ENCODE measurements around the gene USF3.

Gene USF3

DNA sequence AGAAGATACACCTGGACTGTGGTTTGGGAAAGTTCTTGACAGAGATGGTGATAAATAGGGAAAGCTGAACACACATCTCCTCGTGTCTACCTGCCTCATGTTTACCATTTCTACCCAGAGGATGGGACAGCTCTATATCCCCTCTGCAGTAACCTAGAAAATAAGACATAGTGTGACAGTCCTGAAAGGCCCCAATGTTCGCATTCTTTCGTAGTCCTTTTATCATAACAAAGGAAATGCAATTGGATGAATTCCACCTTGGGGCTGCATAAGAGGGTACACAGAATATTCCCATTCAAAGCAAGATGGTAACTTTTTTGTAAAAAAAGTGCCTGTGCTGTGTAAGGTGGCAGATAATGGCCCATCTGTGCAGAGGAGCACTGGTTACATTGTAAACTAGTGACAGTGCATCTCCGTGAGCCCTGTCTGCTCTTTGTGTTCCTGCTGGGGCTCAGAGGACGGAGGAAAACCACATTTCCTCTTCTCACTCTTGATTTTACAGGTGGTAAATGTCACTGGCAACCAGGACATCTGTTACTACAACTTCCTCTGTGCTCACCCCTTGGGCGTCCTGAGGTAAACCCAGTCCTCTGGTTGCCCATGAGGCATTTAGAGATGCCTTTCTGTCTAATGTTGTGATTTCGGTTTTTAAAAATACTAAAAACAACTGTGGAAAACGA is 89.8 kb downstream of the USF3 start:
- H3K4me3 ChIP-seq (ENCODE audit: low read length) = no peak overlapping the region
- H3K27ac ChIP-seq (ENCODE audit: low read depth, low read length) = peak overlapping the region; percentile 81; the same call in 1 of the 2 replicates
- peaks cover 16% of the 10 kb centered on the region for H3K4me1 ChIP-seq (ENCODE audit: insufficient read depth, low read length)
- H3K9me3 ChIP-seq (ENCODE audit: insufficient read depth, low read depth, low read length) = no peaks in the 10 kb centered on the region
- no peak overlapping the region for H3K9ac ChIP-seq (ENCODE audit: low read depth, low read length)
- WGBS = 45% methylated on average over 8 of the region's 8 CpGs
- no peaks in the 10 kb centered on the region for H3K27me3 ChIP-seq (ENCODE audit: insufficient read depth, low read length)
- no peaks in the 10 kb centered on the region for H3K36me3 ChIP-seq (ENCODE audit: insufficient read depth, low read length)

DNA sequence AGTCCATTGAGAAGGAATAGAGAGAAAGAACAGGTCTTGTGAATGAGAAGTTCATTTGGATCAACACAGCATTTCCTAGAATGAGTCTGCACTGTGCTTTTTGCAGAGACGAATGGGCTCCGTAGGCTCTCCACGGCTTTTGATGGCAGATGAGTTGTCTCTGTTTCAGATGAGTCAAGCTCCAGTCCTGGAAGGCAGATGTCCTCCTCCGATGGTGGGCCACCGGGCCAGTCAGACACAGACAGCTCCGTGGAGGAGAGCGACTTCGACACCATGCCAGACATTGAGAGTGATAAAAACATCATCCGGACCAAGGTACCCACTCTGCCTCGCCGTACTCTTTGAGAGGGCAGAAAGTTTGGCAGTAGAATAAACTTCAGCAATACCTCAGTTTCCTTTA is 93.6 kb downstream of the USF3 start:
- Histone ChIP-seq H3K4me1 (ENCODE audit: insufficient read depth, low read length) (peaks cover 16% of the 10 kb centered on the region), H3K9me3 (ENCODE audit: insufficient read depth, low read depth, low read length) (no peaks in the 10 kb centered on the region), H3K4me3 (ENCODE audit: low read length) (no peak overlapping the region), H3K36me3 (ENCODE audit: insufficient read depth, low read length) (no peaks in the 10 kb centered on the region), H3K27me3 (ENCODE audit: insufficient read depth, low read length) (no peaks in the 10 kb centered on the region), H3K9ac (ENCODE audit: low read depth, low read length) (no peak overlapping the region), H3K27ac (ENCODE audit: low read depth, low read length) (no peak overlapping the region)
- 95% methylated on average over 11 of the region's 11 CpGs for WGBS

DNA sequence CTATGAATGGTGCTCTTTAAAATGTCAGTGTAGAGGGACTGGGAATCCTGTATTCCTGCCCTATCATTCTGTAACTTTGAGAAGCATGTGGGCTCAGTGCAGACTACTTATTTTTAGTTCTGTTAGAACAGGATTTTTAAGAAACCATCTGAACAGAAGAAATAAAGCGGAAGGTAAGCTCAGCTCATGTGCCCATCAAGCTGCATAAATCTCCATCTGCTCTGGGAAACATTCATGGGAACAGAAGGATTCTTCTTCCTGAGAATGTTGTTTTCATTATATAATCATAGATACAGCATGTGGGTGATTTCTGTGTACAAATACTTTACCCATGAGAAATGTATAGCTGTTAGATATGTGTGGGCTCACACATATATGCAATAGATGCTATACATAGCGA is 94.2 kb downstream of the USF3 start:
- Histone ChIP-seq H3K27ac (ENCODE audit: low read depth, low read length) (no peak overlapping the region), H3K4me3 (ENCODE audit: low read length) (no peak overlapping the region), H3K36me3 (ENCODE audit: insufficient read depth, low read length) (no peaks in the 10 kb centered on the region), H3K9me3 (ENCODE audit: insufficient read depth, low read depth, low read length) (no peaks in the 10 kb centered on the region), H3K4me1 (ENCODE audit: insufficient read depth, low read length) (peaks cover 13% of the 10 kb centered on the region), H3K9ac (ENCODE audit: low read depth, low read length) (no peak overlapping the region), H3K27me3 (ENCODE audit: insufficient read depth, low read length) (no peaks in the 10 kb centered on the region)
- 95% methylated on average over 1 of the region's 2 CpGs for WGBS

DNA sequence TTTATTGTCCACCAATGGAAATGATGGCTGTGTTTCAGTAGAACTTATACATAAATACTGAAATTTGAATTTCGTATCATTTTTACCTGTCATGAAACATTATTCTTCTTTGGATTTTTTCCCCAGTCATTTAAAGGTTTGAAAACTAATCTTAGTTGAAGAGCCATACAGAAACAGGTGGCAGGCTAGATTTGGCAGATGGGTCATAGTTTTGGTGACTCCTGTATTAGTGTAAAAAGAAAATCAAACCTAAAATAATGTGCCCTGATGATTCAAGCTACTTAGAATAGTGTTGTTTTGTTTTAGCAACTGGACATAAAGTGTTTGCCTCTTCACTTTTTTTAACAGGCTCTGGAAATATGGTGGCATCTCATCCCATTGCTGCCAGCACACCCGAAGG is 95.2 kb downstream of the USF3 start:
- Histone ChIP-seq H3K4me3 (ENCODE audit: low read length) (no peak overlapping the region), H3K27ac (ENCODE audit: low read depth, low read length) (no peak overlapping the region), H3K9me3 (ENCODE audit: insufficient read depth, low read depth, low read length) (no peaks in the 10 kb centered on the region), H3K9ac (ENCODE audit: low read depth, low read length) (no peak overlapping the region), H3K4me1 (ENCODE audit: insufficient read depth, low read length) (peaks cover 3% of the 10 kb centered on the region), H3K27me3 (ENCODE audit: insufficient read depth, low read length) (no peaks in the 10 kb centered on the region; the same call in 1 of the 2 replicates), H3K36me3 (ENCODE audit: insufficient read depth, low read length) (no peaks in the 10 kb centered on the region)
- WGBS = 91% methylated on average over 2 of the region's 2 CpGs

DNA sequence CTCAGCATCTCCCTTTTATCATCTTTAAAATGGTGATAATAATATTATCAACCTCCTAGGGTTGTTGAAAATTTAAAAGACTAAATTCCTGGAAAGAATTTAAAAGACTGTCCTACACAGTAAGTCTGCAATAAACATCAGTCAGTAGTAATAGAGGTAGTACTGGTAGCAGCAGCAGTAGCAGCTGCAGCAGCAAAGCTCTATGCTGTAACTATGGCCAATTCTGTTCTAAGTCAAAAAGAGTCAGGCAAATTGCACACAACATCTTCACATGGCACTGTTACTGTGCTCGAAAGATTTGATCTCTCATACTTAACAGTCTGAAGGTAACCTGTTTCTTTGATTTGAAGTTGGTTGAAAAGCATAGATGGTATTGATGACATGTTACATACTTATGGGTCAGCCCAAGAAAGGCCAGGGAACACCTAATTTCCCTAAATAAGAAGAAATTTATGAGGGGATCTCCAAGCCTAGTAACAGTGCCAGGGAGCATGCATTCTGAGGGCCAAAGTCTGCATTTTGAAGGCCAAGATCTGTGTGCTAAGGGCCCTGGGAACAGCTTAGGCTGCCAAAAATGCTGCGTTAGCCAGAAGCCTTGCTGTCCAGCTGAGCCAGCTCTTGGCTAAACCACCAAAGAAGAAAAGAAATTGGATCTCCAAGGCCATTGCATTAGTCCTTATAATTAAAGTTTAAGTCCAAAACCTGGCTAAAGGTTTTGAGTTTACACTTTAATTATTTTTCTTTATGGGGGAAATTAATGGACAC is 95.8 kb downstream of the USF3 start:
- H3K36me3 ChIP-seq (ENCODE audit: insufficient read depth, low read length) = no peaks in the 10 kb centered on the region
- no peaks in the 10 kb centered on the region; the same call in 1 of the 2 replicates for H3K27me3 ChIP-seq (ENCODE audit: insufficient read depth, low read length)
- H3K4me3 ChIP-seq (ENCODE audit: low read length) = no peak overlapping the region
- no peaks in the 10 kb centered on the region; the same call in 1 of the 2 replicates for H3K4me1 ChIP-seq (ENCODE audit: insufficient read depth, low read length)
- whole genome bisulfite sequencing = 87% methylated on average over 2 of the region's 2 CpGs
- H3K9ac ChIP-seq (ENCODE audit: low read depth, low read length) = no peak overlapping the region
- H3K27ac ChIP-seq (ENCODE audit: low read depth, low read length) = no peak overlapping the region
- H3K9me3 ChIP-seq (ENCODE audit: insufficient read depth, low read depth, low read length) = no peaks in the 10 kb centered on the region
